ENCODE data around the gene FLACC1. TPM values are rescaled to one million over a fixed set of nuclear protein-coding genes. Genes with fewer than 3 reads are reported as not detected.
A peak's percentile ranks its signal among the peaks of the same experiment; 100 is the strongest.

The FLACC1 gene
- total and polyA plus RNA-seq, 7 experiments from 2014 or later, result 3.1 to 9.5 (median 6.2) TPM

DNA sequence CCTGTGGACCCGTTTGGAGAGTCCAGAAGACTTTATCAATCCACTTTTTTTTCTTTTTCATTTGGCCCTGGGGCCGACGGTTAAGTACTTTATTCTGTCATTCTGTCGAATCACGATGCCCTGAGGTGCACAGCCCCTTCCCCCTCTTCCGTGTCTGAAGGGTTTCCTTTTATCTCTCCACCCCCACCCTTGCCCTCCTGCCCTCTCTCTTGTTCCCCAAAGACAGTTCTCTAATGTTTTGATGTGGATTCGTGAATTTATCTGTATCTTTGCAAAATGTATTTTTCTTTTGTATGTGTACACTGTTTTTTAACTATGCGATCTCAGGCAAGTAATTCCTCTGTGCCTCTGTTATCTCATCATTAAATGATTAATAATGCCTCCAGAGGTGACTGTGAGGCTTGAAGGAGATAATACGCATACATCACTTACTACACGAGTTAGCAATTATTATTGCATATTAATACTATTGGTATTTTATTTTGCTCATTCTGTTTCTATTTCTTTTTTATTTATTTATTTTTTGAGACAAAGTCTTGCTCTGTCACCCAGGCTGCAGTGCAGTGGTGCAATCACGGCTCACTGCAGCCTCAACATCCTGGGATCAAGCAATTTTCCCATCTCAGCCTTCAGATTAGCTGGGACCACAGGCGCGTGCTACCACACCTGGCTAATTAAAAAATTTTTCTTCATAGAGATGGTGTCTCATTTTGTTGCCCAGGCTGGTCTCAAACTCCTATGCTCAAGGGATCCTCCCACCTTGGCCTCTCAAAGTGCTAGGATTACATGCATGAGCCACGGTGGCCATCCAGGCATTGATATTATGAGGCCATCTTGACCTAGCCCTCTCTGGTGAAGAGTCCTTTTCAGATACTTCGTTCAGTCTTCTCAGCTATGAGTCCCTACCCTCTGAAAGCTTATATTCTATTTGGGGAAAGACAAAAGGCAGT is 98.2 kb downstream of the FLACC1 start:
- peaks cover 0 to 4% (median 0%) of the 10 kb centered on the region in 3 experiments for H3K36me3 ChIP-seq (ENCODE audit: control insufficient read depth in 2 of 3, insufficient read depth in 3 of 3, low read length in 3 of 3)
- peak overlapping the region; percentile 85 to 100 (median 94) for H3K4me3 Mint-ChIP-seq
- no peak for ATAC-seq

GRCh38 chr2:201257956-201258665 is 99.0 kb downstream of the FLACC1 start:
- Mint-ChIP-seq H3K27ac (peak overlapping the region; percentile 95 to 99 (median 98)), H3K9me3 (peaks cover 0 to 4% (median 0%) of the 10 kb centered on the region in 11 donors), H3K4me3 (peak overlapping the region; percentile 85 to 100 (median 94)), H3K36me3 (peaks cover 0 to 37% (median 5%) of the 10 kb centered on the region in 5 donors), H3K4me1 (peaks cover 44 to 91% (median 75%) of the 10 kb centered on the region in 7 donors), H3K27me3 (no peaks in the 10 kb centered on the region)
- intact Hi-C loops (cut with micrococcal nuclease), result loop anchor here (1.0 to 10.0 kb wide), 17 partner anchors 17 to 1379 kb away; partner anchors contain the start of genes CASP10 (in 2 of the 2), CLK1 (in 2 of the 2), NIF3L1 (in 2 of the 2) and NOP58 (in 2 of the 2)
- peak; percentile 72 to 99 (median 98) for DNase-seq
- H3K9me3 ChIP-seq (ENCODE audit: control insufficient read depth in 2 of 3, low read length in 3 of 3), result no peaks in the 10 kb centered on the region
- CTCF ChIA-PET, result interaction anchor here (0.6 to 8.9 kb wide), 4 partner anchors 21 to 72 kb away, joined by 3 to 64 read pairs (median 6); no protein-coding TSS in a partner anchor
- peak overlapping the region; percentile 91 for H3K27ac ChIP-seq (ENCODE audit: low read depth, low read length)
- peak; percentile 84 for ATAC-seq
- POLR2A ChIA-PET, result interaction anchor here (0.6 to 8.1 kb wide), 13 partner anchors 10 to 1165 kb away, joined by 3 to 77 read pairs (median 5); partner anchors contain the start of genes CLK1, NIF3L1, PPIL3 and STRADB
- H3K4me1 ChIP-seq (ENCODE audit: control insufficient read depth in 2 of 2, insufficient read depth in 2 of 2, low read length in 2 of 2), result peaks cover 63 to 71% of the 10 kb centered on the region in 2 donors
- peak overlapping the region; percentile 80 for H3K4me3 ChIP-seq (ENCODE audit: low read length)
- no peaks in the 10 kb centered on the region for H3K36me3 ChIP-seq (ENCODE audit: control insufficient read depth in 2 of 3, insufficient read depth in 3 of 3, low read length in 3 of 3)
- no peaks in the 10 kb centered on the region for H3K27me3 ChIP-seq (ENCODE audit: control insufficient read depth in 2 of 2, insufficient read depth in 2 of 2, low read length in 2 of 2)

More for the DNA sequence above, 98.2 kb downstream of the FLACC1 start:
- H3K27ac ChIP-seq (ENCODE audit: low read depth, low read length), result peak overlapping the region; percentile 91
- H3K9me3 Mint-ChIP-seq, result peaks cover 0 to 4% (median 0%) of the 10 kb centered on the region in 11 donors
- POLR2A ChIA-PET, result interaction anchor here (0.6 to 8.1 kb wide), 17 partner anchors 8 to 1164 kb away, joined by 3 to 77 read pairs (median 5); partner anchors contain the start of genes CASP10, CLK1, STRADB and TRAK2
- peaks cover 49 to 91% (median 80%) of the 10 kb centered on the region in 7 donors for H3K4me1 Mint-ChIP-seq
- DNase-seq, result no peak
- H3K27me3 Mint-ChIP-seq, result no peaks in the 10 kb centered on the region
- no peaks in the 10 kb centered on the region for H3K27me3 ChIP-seq (ENCODE audit: control insufficient read depth in 2 of 2, insufficient read depth in 2 of 2, low read length in 2 of 2)
- peaks cover 0 to 34% (median 5%) of the 10 kb centered on the region in 5 donors for H3K36me3 Mint-ChIP-seq
- CTCF ChIA-PET, result interaction anchor here (0.6 to 8.9 kb wide), 5 partner anchors 22 to 422 kb away, joined by 3 to 64 read pairs (median 12); partner anchors contain the start of gene CASP10
- peaks cover 56 to 71% of the 10 kb centered on the region in 2 donors for H3K4me1 ChIP-seq (ENCODE audit: control insufficient read depth in 2 of 2, insufficient read depth in 2 of 2, low read length in 2 of 2)
- peak overlapping the region; percentile 80 for H3K4me3 ChIP-seq (ENCODE audit: low read length)
- intact Hi-C loops (cut with micrococcal nuclease), result loop anchor here (1.0 to 10.0 kb wide), 17 partner anchors 16 to 1378 kb away; partner anchors contain the start of genes CASP10 (in 2 of the 2), CLK1 (in 2 of the 2), NIF3L1 (in 2 of the 2) and NOP58 (in 2 of the 2)
- no peaks in the 10 kb centered on the region for H3K9me3 ChIP-seq (ENCODE audit: control insufficient read depth in 2 of 3, low read length in 3 of 3)
- H3K27ac Mint-ChIP-seq, result peak overlapping the region; percentile 95 to 99 (median 98)

GRCh38 chr2:201257381-201257955 is 99.7 kb downstream of the FLACC1 start:
- peak overlapping the region; percentile 91 for H3K27ac ChIP-seq (ENCODE audit: low read depth, low read length)
- POLR2A ChIA-PET, result interaction anchor here (0.6 to 2.5 kb wide), 10 partner anchors 10 to 393 kb away, joined by 3 to 18 read pairs (median 4); partner anchors contain the start of genes CASP10, CLK1, NIF3L1 and PPIL3
- H3K9me3 Mint-ChIP-seq, result peaks cover 0 to 8% (median 0%) of the 10 kb centered on the region in 11 donors
- CTCF ChIA-PET, result interaction anchor here (0.6 to 8.9 kb wide), 4 partner anchors 20 to 73 kb away, joined by 3 to 64 read pairs (median 6); no protein-coding TSS in a partner anchor
- peaks cover 46 to 91% (median 77%) of the 10 kb centered on the region in 7 donors for H3K4me1 Mint-ChIP-seq
- H3K27ac Mint-ChIP-seq, result peak overlapping the region; percentile 95 to 99 (median 98)
- no peaks in the 10 kb centered on the region for H3K9me3 ChIP-seq (ENCODE audit: control insufficient read depth in 2 of 3, low read length in 3 of 3)
- peak; percentile 40 for ATAC-seq
- H3K27me3 ChIP-seq (ENCODE audit: control insufficient read depth in 2 of 2, insufficient read depth in 2 of 2, low read length in 2 of 2), result no peaks in the 10 kb centered on the region
- peak overlapping the region; percentile 80 for H3K4me3 ChIP-seq (ENCODE audit: low read length)
- peak overlapping the region; percentile 85 to 100 (median 94) for H3K4me3 Mint-ChIP-seq
- no peaks in the 10 kb centered on the region for H3K36me3 ChIP-seq (ENCODE audit: control insufficient read depth in 2 of 3, insufficient read depth in 3 of 3, low read length in 3 of 3)
- no peaks in the 10 kb centered on the region for H3K27me3 Mint-ChIP-seq
- peaks cover 69 to 70% of the 10 kb centered on the region in 2 donors for H3K4me1 ChIP-seq (ENCODE audit: control insufficient read depth in 2 of 2, insufficient read depth in 2 of 2, low read length in 2 of 2)
- peak; percentile 43 to 77 (median 65) for DNase-seq
- intact Hi-C loops (cut with micrococcal nuclease), result loop anchor here (1.0 to 10.0 kb wide), 4 partner anchors 524 to 1380 kb away; partner anchors contain the start of genes FAM117B (in 1 of the 2) and NOP58 (in 1 of the 2)
- H3K36me3 Mint-ChIP-seq, result peaks cover 0 to 36% (median 5%) of the 10 kb centered on the region in 5 donors

GRCh38 chr2:201256082-201256481 is 101.1 kb downstream of the FLACC1 start:
- intact Hi-C loops (cut with micrococcal nuclease), result loop anchor here (5.0 to 10.0 kb wide), 3 partner anchors 1009 to 1381 kb away; partner anchors contain the start of genes FAM117B (in 1 of the 2) and NOP58 (in 1 of the 2)
- H3K4me1 ChIP-seq (ENCODE audit: control insufficient read depth in 2 of 2, insufficient read depth in 2 of 2, low read length in 2 of 2), result peaks cover 74 to 80% of the 10 kb centered on the region in 2 donors
- ATAC-seq, result no peak
- Mint-ChIP-seq H3K4me1 (peaks cover 55 to 91% (median 78%) of the 10 kb centered on the region in 7 donors), H3K4me3 (peak overlapping the region in 4 of 10 donors; percentile 49 to 100 (median 97)), H3K36me3 (peaks cover under 1 to 36% (median 5%) of the 10 kb centered on the region in 5 donors), H3K9me3 (peaks cover 0 to 8% (median 0%) of the 10 kb centered on the region in 11 donors), H3K27ac (peak overlapping the region; percentile 95 to 99 (median 98)), H3K27me3 (no peaks in the 10 kb centered on the region)
- ChIA-PET POLR2A (interaction anchor here (0.6 to 2.5 kb wide), 6 partner anchors 9 to 775 kb away, joined by 3 to 18 read pairs (median 7); partner anchors contain the start of gene CFLAR), CTCF (interaction anchor here (0.6 to 4.7 kb wide), 5 partner anchors 19 to 289 kb away, joined by 3 to 22 read pairs (median 4); partner anchors contain the start of gene CASP10)
- no peak for DNase-seq
- no peak overlapping the region for H3K4me3 ChIP-seq (ENCODE audit: low read length)
- H3K36me3 ChIP-seq (ENCODE audit: control insufficient read depth in 2 of 3, insufficient read depth in 3 of 3, low read length in 3 of 3), result no peaks in the 10 kb centered on the region
- no peaks in the 10 kb centered on the region for H3K27me3 ChIP-seq (ENCODE audit: control insufficient read depth in 2 of 2, insufficient read depth in 2 of 2, low read length in 2 of 2)
- no peaks in the 10 kb centered on the region for H3K9me3 ChIP-seq (ENCODE audit: control insufficient read depth in 2 of 3, low read length in 3 of 3)
- H3K27ac ChIP-seq (ENCODE audit: low read depth, low read length), result peak overlapping the region; percentile 91

GRCh38 chr2:201255408-201256033 is 101.6 kb downstream of the FLACC1 start:
- intact Hi-C loops (cut with micrococcal nuclease), result loop anchor here (5.0 to 10.0 kb wide), 3 partner anchors 1009 to 1382 kb away; partner anchors contain the start of genes FAM117B (in 1 of the 2) and NOP58 (in 1 of the 2)
- POLR2A ChIA-PET, result interaction anchor here (0.6 to 2.5 kb wide), 4 partner anchors 18 to 776 kb away, joined by 3 to 18 read pairs (median 8); partner anchors contain the start of gene CFLAR
- H3K27ac Mint-ChIP-seq, result peak overlapping the region; percentile 95 to 99 (median 98)
- H3K36me3 Mint-ChIP-seq, result peaks cover 3 to 38% (median 8%) of the 10 kb centered on the region in 5 donors
- peak overlapping the region in 6 of 10 donors; percentile 49 to 100 (median 72) for H3K4me3 Mint-ChIP-seq
- ATAC-seq, result no peak
- Histone ChIP-seq H3K4me1 (ENCODE audit: control insufficient read depth in 2 of 2, insufficient read depth in 2 of 2, low read length in 2 of 2) (peaks cover 71 to 80% of the 10 kb centered on the region in 2 donors), H3K36me3 (ENCODE audit: control insufficient read depth in 2 of 3, insufficient read depth in 3 of 3, low read length in 3 of 3) (peaks cover 0 to 1% (median 0%) of the 10 kb centered on the region in 3 experiments), H3K4me3 (ENCODE audit: low read length) (no peak overlapping the region), H3K27ac (ENCODE audit: low read depth, low read length) (peak overlapping the region; percentile 91), H3K27me3 (ENCODE audit: control insufficient read depth in 2 of 2, insufficient read depth in 2 of 2, low read length in 2 of 2) (no peaks in the 10 kb centered on the region), H3K9me3 (ENCODE audit: control insufficient read depth in 2 of 3, low read length in 3 of 3) (no peaks in the 10 kb centered on the region)
- DNase-seq, result no peak
- CTCF ChIA-PET, result interaction anchor here (0.6 to 4.7 kb wide), 6 partner anchors 19 to 289 kb away, joined by 3 to 22 read pairs (median 4); partner anchors contain the start of gene CASP10
- H3K9me3 Mint-ChIP-seq, result peaks cover 0 to 8% (median 0%) of the 10 kb centered on the region in 11 donors
- no peaks in the 10 kb centered on the region for H3K27me3 Mint-ChIP-seq
- peaks cover 58 to 93% (median 80%) of the 10 kb centered on the region in 7 donors for H3K4me1 Mint-ChIP-seq
